ENCODE results near the gene BSN. TPM values are rescaled to one million over a fixed set of nuclear protein-coding genes. Genes with fewer than 3 reads are reported as not detected.
A peak's percentile ranks its signal among the peaks of the same experiment; 100 is the strongest.

Gene BSN
- total RNA-seq, 2 experiments from 2014 or later: 0.03 to 0.27 TPM

- TF ChIP-seq CTCF (conservative IDR thresholded peaks at IDR 0.05; ENCODE audit: low read length): no peak
- TF ChIP-seq EZH2phosphoT487 (IDR thresholded peaks at IDR 0.05; ENCODE audit: borderline replicate concordance, low read depth, low read length): no peak
- Histone ChIP-seq H3K36me3 (ENCODE audit: insufficient read depth, low read length) (peaks cover 56% of the 10 kb centered on the region), H4K20me1 (ENCODE audit: insufficient read depth, low read length) (no peaks in the 10 kb centered on the region), H3K4me2 (ENCODE audit: low read length) (no peak overlapping the region), H3K27ac (ENCODE audit: low read depth, low read length, poor library complexity, severe bottlenecking) (no peak overlapping the region), H3K4me1 (ENCODE audit: insufficient read depth, low read length, poor library complexity, severe bottlenecking) (peaks cover 13% of the 10 kb centered on the region), H3K9me3 (ENCODE audit: low read length) (no peaks in the 10 kb centered on the region), H3K9me2 (ENCODE audit: insufficient read depth, low read length) (no peaks in the 10 kb centered on the region), H3K79me2 (ENCODE audit: insufficient read depth, low read depth, low read length) (peaks cover 9% of the 10 kb centered on the region; the same call in 1 of the 2 replicates), H3K4me3 (ENCODE audit: low read depth, low read length, poor library complexity, severe bottlenecking) (no peak overlapping the region), H2AFZ (ENCODE audit: low read length) (no peak overlapping the region)
- intact Hi-C loops (cut with micrococcal nuclease; ENCODE audit: unreplicated experiment): no loop called here
- ChIA-PET CTCF (ENCODE audit: unreplicated experiment) (interaction anchor here (0.6 kb wide), 1 partner anchor 610 kb away, joined by 4 read pairs; no protein-coding TSS in a partner anchor), POLR2A (no interaction called here)
- BruUV-seq (replicated peaks): no TSS peak
- no peak for DNase-seq (ENCODE audit: low spot score)
These were observed 163.9 kb downstream of the BSN start for GRCh38 chr3:49717959-49718857.

- peaks cover 13% of the 10 kb centered on the region; the same call in 1 of the 2 replicates for H3K79me2 ChIP-seq (ENCODE audit: insufficient read depth, low read depth, low read length)
- no peak overlapping the region for H3K27ac ChIP-seq (ENCODE audit: low read depth, low read length, poor library complexity, severe bottlenecking)
- no peak overlapping the region for H3K4me3 ChIP-seq (ENCODE audit: low read depth, low read length, poor library complexity, severe bottlenecking)
- no peak overlapping the region for H2AFZ ChIP-seq (ENCODE audit: low read length)
- intact Hi-C loops (cut with micrococcal nuclease; ENCODE audit: unreplicated experiment): loop anchor here (1.0 kb wide), 1 partner anchor 16 kb away; no protein-coding TSS in a partner anchor
- CTCF ChIA-PET (ENCODE audit: unreplicated experiment): no interaction called here
- peak overlapping the region; percentile 54; the same call in 1 of the 2 replicates for H3K4me2 ChIP-seq (ENCODE audit: low read length)
- no TSS peak for BruUV-seq (replicated peaks)
- no peak for TF ChIP-seq EZH2phosphoT487 (IDR thresholded peaks at IDR 0.05; ENCODE audit: borderline replicate concordance, low read depth, low read length)
- TF ChIP-seq CTCF (conservative IDR thresholded peaks at IDR 0.05; ENCODE audit: low read length): no peak
- no peak for DNase-seq (ENCODE audit: low spot score)
- peaks cover 13% of the 10 kb centered on the region for H3K4me1 ChIP-seq (ENCODE audit: insufficient read depth, low read length, poor library complexity, severe bottlenecking)
- H3K36me3 ChIP-seq (ENCODE audit: insufficient read depth, low read length): peaks cover 56% of the 10 kb centered on the region
- no peaks in the 10 kb centered on the region for H3K9me2 ChIP-seq (ENCODE audit: insufficient read depth, low read length)
- POLR2A ChIA-PET: no interaction called here
- no peaks in the 10 kb centered on the region for H4K20me1 ChIP-seq (ENCODE audit: insufficient read depth, low read length)
- H3K9me3 ChIP-seq (ENCODE audit: low read length): no peaks in the 10 kb centered on the region
These were observed 164.6 kb downstream of the BSN start for GRCh38 chr3:49718858-49719213.

Data from OCI-LY7 (cell line).